ENCODE measurements around the gene IFI6.

Gene IFI6

GRCh38 chr1:27668808-27669723 is 2.9 kb downstream of the IFI6 start:
- TF ChIP-seq CTCF (IDR thresholded peaks at IDR 0.05; ENCODE audit: low read depth, low read length) = peak; percentile 47
- H3K4me3 ChIP-seq (ENCODE audit: low read depth, low read length) = peak overlapping the region; percentile 30

DNA sequence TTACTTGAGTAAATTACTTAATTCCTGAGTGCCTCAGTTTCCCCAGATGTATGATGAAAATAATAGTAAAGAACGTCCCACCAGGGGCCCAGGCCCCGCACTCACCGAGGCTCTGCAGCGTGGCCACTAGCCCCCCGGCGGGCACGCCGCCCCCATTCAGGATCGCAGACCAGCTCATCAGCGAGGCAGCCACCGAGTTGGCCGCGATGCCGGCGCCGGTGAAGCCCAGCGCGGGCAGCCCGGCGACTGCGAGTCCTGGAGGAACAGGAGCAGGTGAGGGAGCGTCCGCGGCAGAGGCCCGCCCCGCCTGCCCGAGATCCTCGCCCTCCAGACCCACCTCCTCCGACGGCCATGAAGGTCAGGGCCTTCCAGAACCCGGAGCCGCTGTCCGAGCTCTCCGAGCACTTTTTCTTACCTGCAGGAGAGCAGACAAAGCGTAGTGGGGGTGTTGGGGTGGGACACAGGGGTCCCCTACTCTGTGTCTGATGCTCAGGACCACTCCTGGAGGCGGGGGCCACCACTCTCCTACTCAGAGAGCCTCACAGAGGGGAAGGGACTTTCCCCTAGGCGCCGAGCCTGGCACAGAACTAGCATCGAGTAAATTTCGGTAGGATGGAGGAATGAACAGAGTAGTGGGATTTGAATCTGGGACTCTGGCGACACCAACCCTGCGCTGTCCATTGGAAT is 3.7 kb downstream of the IFI6 start:
- TF ChIP-seq CTCF (IDR thresholded peaks at IDR 0.05; ENCODE audit: low read depth, low read length) = no peak
- no peak overlapping the region for H3K4me3 ChIP-seq (ENCODE audit: low read depth, low read length)

DNA sequence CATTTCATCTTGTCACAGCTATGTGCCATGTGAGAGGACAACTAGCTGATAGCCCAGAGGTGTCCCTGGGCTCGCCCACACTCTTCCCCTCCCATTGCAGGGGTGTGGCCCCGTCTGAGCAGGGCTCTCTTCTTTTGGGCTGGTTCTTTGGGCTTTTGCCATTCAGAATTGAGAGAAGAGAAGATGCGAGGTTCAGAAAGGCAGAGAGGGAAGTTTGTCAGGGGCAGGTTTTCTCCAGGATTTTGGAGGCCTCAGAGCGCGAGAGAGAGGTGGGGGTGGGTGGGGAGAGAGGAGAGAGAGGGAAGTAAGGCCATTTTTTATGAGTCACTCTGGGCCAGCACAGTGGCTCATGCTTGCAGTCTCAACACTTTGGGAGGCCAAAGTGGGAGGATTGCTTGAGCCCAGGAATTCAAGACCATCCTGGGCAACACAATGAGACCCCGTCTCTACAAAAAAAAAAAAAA is 5.2 kb downstream of the IFI6 start:
- TF ChIP-seq CTCF (IDR thresholded peaks at IDR 0.05; ENCODE audit: low read depth, low read length) = no peak
- H3K4me3 ChIP-seq (ENCODE audit: low read depth, low read length) = no peak overlapping the region

- TF ChIP-seq CTCF (IDR thresholded peaks at IDR 0.05; ENCODE audit: low read depth, low read length) = no peak
- H3K4me3 ChIP-seq (ENCODE audit: low read depth, low read length) = no peak overlapping the region
Measured at GRCh38 chr1:27666294-27666693, 5.7 kb downstream of the IFI6 start.

- no peak for TF ChIP-seq CTCF (IDR thresholded peaks at IDR 0.05; ENCODE audit: low read depth, low read length)
- no peak overlapping the region for H3K4me3 ChIP-seq (ENCODE audit: low read depth, low read length)
Measured at GRCh38 chr1:27665016-27665651, 6.9 kb downstream of the IFI6 start.

DNA sequence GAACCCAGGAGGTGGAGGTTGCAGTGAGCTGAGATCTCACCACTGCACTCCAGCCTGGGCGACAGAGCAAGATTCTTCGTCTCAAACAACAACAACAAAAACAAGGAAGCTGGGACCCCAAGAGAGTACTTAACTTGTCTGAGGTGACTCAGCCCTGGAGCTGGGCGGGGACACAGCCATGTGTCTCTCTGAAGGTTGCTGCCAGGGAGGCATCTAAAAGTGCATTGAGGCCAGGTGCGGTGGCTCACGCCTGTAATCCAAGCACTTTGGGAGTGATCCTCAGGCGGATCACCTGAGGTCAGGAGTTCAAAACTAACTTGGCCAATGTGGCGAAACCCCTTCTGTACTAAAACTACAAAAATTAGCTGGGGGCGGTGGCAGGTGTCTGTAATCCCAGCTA is 7.7 kb downstream of the IFI6 start:
- H3K4me3 ChIP-seq (ENCODE audit: low read depth, low read length) = no peak overlapping the region
- no peak for TF ChIP-seq CTCF (IDR thresholded peaks at IDR 0.05; ENCODE audit: low read depth, low read length)

Measured in WI38 (cell line).